Pancreas (tissue), 10 donors: ENCODE data around the gene FCAMR. TPM values are rescaled to one million over a fixed set of nuclear protein-coding genes. Genes with fewer than 3 reads are reported as not detected.

Experiments used
- ATAC-seq, 4 donors: fragments of 200-7000 bp; cut with Tn5 transposase; one replicate each; pipeline versions ENCODE4 v1.8.0 to v1.9.1; 2020; ENCODE audit warnings: mild to moderate bottlenecking in 4 of 4, moderate library complexity in 4 of 4
- DNase-seq, 6 donors: peaks; one replicate each; pipeline ENCODE4 v3.0.0-alpha.2; 2020
- FAIRE-seq: peaks from 2 replicates; lab custom pipeline; 2012; peaks lifted over from hg19 to GRCh38; lab: Jason Lieb, UNC
- H3K27ac ChIP-seq, 4 donors: fragments of 200-600 bp; sonication (generic); 1 replicate in 3 of 4; 2 replicates in 1 of 4; pipeline versions ENCODE4 v1.5.0 to v1.8.0; 2020
- H3K27me3 ChIP-seq, 4 donors: fragments of 200-600 bp; one replicate each; pipeline ENCODE4 v1.8.0; 2021
- H3K36me3 ChIP-seq, 3 donors: fragments of 200-600 bp; sonication (generic) in 1 of 3; one replicate each; pipeline versions ENCODE4 v1.5.0 to v1.8.0; 2020 to 2021
- H3K4me1 ChIP-seq, 3 donors: fragments of 200-600 bp; one replicate each; pipeline ENCODE4 v1.8.0; 2021
- H3K4me3 ChIP-seq, 4 donors: fragments of 200-600 bp; sonication (generic) in 2 of 4; one replicate each; pipeline versions ENCODE4 v1.5.0 to v1.8.0; 2020 to 2021
- H3K9me3 ChIP-seq, 4 donors: fragments of 200-600 bp; one replicate each; pipeline ENCODE4 v1.8.0; 2021
- WGBS, 2 donors: extraction: QIAGEN DNeasy Blood & Tissue Kit; methylation state at CpG; one replicate each; pipeline ENCODE4 v1.1.7; 2013; 5-methylcytosine and 5-hydroxymethylcytosine counted together
- intact Hi-C, 3 donors: fragments of 100-400 bp; cut with DNase I; formaldehyde crosslinking; loops; one replicate each; pipeline versions ENCODE4 v1.11.1 to v1.14.2; 2022
- polyA plus RNA-seq, 2 donors: library from polyadenylated mRNA; stranded (reverse); fragments of 200-250 nt; gene quantifications; one replicate each; pipeline ENCODE4 v1.2.3, GENCODE V29; 2013
- total RNA-seq, 6 donors: library from RNA; stranded (reverse); fragmentation: NEBNext Ultra II Directional in 4 of 6; extraction: Animal tissue kit (Norgen Biotek cat#: 25700) in 4 of 6; gene quantifications; one replicate each; pipeline versions ENCODE4 v1.2.1 to v1.2.4, GENCODE V29; 2021 to 2023
- TF ChIP-seq, protein P1 (sequence below), 4 donors: fragments of 200-600 bp; sonication (generic) in 3 of 4; IDR thresholded peaks; one replicate each; pipeline versions ENCODE4 v1.5.0 to v1.8.0; 2021; ENCODE audit warnings: antibody characterized with exemption in 4 of 4
- donor health status: healthy with polysubstance abuse.
- donor health status: DM: no; HTN: no; CAD: no; lungs with moderate emphysema.
- donor health status: DM: no; HTN: no; CAD: no.
- donor health status: control.
- donor health status: control.
- donor health status: Bipolar disorder and iron deficiency.
- donor health status: DM: yes; HTN: yes; CAD: no.
- donor health status: DM: no; HTN: no; CAD: no.
- donor health status: DM: no; HTN: no; CAD: no.
- donor health status: DM: yes; HTN: yes; CAD: no.

FCAMR gene
- total and polyA plus RNA-seq, 8 donors, result not detected

DNA sequence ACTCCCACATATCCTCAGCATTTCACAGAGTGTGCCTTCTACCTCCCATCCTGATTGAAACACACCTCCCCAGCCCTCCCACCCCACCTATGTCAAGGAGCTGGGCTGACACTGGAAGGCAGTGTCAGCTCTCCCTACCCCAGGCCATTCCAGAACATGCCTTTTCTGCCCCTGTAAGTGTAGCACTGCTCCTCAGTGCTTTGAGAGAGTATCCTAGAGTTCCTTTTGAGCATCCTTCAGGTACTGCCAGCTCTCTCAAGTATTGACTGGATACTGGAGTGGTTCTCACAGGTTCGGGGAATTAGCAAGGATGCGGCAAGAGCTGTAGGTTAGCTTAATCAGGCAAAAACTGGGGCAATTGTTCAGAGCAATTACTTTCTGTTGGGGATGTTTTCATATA lies 40.5 kb upstream of the FCAMR start:
- WGBS, 2 donors, result 96 to 98% methylated on average over 2 of the region's 2 CpGs
- no peaks in the 10 kb centered on the region for H3K27me3 ChIP-seq
- H3K4me1 ChIP-seq, result no peaks in the 10 kb centered on the region
- ATAC-seq, result no peak
- TF ChIP-seq, protein P1, sequence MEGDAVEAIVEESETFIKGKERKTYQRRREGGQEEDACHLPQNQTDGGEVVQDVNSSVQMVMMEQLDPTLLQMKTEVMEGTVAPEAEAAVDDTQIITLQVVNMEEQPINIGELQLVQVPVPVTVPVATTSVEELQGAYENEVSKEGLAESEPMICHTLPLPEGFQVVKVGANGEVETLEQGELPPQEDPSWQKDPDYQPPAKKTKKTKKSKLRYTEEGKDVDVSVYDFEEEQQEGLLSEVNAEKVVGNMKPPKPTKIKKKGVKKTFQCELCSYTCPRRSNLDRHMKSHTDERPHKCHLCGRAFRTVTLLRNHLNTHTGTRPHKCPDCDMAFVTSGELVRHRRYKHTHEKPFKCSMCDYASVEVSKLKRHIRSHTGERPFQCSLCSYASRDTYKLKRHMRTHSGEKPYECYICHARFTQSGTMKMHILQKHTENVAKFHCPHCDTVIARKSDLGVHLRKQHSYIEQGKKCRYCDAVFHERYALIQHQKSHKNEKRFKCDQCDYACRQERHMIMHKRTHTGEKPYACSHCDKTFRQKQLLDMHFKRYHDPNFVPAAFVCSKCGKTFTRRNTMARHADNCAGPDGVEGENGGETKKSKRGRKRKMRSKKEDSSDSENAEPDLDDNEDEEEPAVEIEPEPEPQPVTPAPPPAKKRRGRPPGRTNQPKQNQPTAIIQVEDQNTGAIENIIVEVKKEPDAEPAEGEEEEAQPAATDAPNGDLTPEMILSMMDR (IDR thresholded peaks at IDR 0.05), result no peak
- no peaks in the 10 kb centered on the region for H3K36me3 ChIP-seq
- no peak for FAIRE-seq
- DNase-seq, result no peak
- peak overlapping the region in 3 of 4 donors; percentile 53 to 74 (median 70) for H3K27ac ChIP-seq
- intact Hi-C loops, result no loop called here
- no peaks in the 10 kb centered on the region for H3K9me3 ChIP-seq
- no peak overlapping the region for H3K4me3 ChIP-seq

DNA sequence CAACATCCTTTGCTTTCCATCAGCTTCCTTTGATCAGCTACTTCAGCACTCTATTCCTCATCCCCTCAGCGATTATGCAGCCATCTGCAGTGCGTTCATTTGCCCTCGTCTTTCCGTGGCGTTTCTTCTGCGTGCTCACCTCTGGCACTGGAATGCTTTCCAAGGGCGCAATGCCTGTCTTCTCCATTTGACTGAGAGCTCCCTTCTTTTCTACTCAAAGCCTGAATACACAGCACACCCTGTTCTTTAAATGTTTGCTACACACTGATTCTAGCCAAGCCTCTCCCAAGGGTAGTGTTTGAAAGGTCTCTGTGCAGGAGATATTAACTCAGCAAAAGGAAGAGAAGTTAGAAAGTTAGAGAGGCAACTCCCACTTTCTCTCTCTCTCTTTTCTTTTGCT lies 39.7 kb upstream of the FCAMR start:
- ATAC-seq (peak in 1 of 4 donors; percentile 23), FAIRE-seq (no peak), DNase-seq (no peak)
- no peaks in the 10 kb centered on the region for H3K36me3 ChIP-seq
- peak overlapping the region; percentile 53 to 74 (median 72) for H3K27ac ChIP-seq
- intact Hi-C loops, result no loop called here
- H3K4me3 ChIP-seq, result no peak overlapping the region
- no peaks in the 10 kb centered on the region for H3K9me3 ChIP-seq
- H3K27me3 ChIP-seq, result no peaks in the 10 kb centered on the region
- WGBS, 2 donors, result 75 to 81% methylated on average over 7 of the region's 7 CpGs
- TF ChIP-seq, protein P1 (IDR thresholded peaks at IDR 0.05), result no peak
- no peaks in the 10 kb centered on the region for H3K4me1 ChIP-seq

- 79 to 80% methylated on average over 10 of the region's 10 CpGs for WGBS, 2 donors
- ATAC-seq (peak; percentile 50 to 71 (median 64)), FAIRE-seq (no peak), DNase-seq (peak in 1 of 6 donors; percentile 40)
- peak overlapping the region; percentile 70 to 80 (median 74) for H3K27ac ChIP-seq
- TF ChIP-seq, protein P1 (IDR thresholded peaks at IDR 0.05), result no peak
- no peaks in the 10 kb centered on the region for H3K36me3 ChIP-seq
- H3K4me1 ChIP-seq, result peaks cover 0 to 5% (median 5%) of the 10 kb centered on the region in 3 donors
- intact Hi-C loops, result no loop called here
- H3K27me3 ChIP-seq, result no peaks in the 10 kb centered on the region
- H3K9me3 ChIP-seq, result no peaks in the 10 kb centered on the region
- no peak overlapping the region for H3K4me3 ChIP-seq
Measured at GRCh38 chr1:207009182-207009850, 39.1 kb upstream of the FCAMR start.

GRCh38 chr1:207007352-207008033 lies 37.2 kb upstream of the FCAMR start:
- Histone ChIP-seq H3K27ac (peak overlapping the region; percentile 70 to 80 (median 74)), H3K27me3 (no peaks in the 10 kb centered on the region), H3K4me1 (peaks cover 0 to 17% (median 13%) of the 10 kb centered on the region in 3 donors), H3K9me3 (no peaks in the 10 kb centered on the region), H3K4me3 (no peak overlapping the region), H3K36me3 (no peaks in the 10 kb centered on the region)
- WGBS, 2 donors, result 52 to 62% methylated on average over 5 of the region's 5 CpGs
- ATAC-seq, result peak; percentile 40 to 63 (median 42)
- TF ChIP-seq, protein P1 (IDR thresholded peaks at IDR 0.05), result no peak
- DNase-seq, result peak in 3 of 6 donors; percentile 68 to 70 (median 69)
- FAIRE-seq, result no peak
- intact Hi-C loops, result no loop called here
